HG03439 (cell line): Measurements from ENCODE around the gene GAPT.
A peak's percentile ranks its signal among the peaks of the same experiment; 100 is the strongest.
"Not testable (repeated sequence)": the region's sequence is repeated elsewhere in the genome, so short reads cannot be mapped to it uniquely, and the experiment has no call there.

Experiments
- ATAC-seq: cut with Tn5 transposase; IDR thresholded peaks from one replicate; pipeline ENCODE4 v1.9.1; 2021; ENCODE audit warnings: mild to moderate bottlenecking, moderate library complexity; ENCODE audit not compliant: unreplicated experiment

GAPT gene

GRCh38 chr5:58503390-58504046 lies 12.3 kb downstream of the GAPT start:
- ATAC-seq, result no peak

GRCh38 chr5:58504766-58505165 lies 13.5 kb downstream of the GAPT start:
- ATAC-seq, result no peak

DNA sequence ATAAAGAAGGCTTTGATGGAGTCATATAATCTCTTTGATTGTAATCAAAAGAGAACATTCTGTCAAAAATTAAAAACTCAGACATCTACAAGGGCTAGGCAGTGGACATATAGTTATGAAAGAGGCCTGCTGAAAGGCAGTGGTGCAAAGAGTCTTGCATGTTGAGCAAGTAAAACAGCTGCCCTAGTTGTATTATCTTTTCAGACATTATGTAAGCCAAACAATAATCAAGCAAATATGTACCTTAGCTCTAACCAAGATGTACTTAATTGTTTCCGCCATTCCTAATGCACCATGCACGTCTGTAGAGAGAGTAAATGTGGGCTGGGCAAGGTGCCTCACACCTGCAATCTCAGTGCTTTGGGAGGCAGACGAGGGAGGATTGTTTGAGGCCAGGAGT lies 14.3 kb downstream of the GAPT start:
- no peak for ATAC-seq

DNA sequence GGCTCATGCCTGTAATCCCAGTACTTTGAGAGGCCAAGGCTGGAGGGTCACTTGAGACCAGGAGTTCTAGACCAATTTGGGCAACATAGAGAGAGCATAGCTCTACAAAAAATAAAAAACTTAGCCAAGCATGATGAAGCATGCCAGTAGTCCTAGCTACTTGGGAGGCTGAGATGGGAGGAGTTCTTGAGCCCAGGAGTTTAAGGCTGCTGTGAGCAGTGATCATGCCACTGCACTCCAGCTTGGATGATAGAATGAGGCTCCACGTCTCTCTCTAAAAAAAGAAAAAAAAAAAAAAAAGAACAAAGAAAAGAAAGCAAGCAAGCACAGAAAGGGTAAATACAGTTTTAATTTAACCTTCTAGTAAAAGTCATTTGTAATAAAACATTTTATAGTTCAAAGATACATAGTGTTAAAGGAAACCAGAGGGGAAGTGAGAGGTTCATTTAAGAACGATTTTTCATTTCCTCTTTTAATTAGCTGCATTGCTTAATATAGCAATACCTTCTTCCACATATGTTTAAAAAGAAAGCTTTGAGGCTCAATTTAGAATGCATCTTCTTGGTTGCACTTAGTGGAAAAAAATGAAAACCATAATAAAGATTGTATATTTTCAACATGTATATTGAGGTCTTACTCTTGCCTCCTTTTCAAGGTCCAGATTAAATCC lies 14.9 kb downstream of the GAPT start:
- ATAC-seq, result peak; percentile 67

DNA sequence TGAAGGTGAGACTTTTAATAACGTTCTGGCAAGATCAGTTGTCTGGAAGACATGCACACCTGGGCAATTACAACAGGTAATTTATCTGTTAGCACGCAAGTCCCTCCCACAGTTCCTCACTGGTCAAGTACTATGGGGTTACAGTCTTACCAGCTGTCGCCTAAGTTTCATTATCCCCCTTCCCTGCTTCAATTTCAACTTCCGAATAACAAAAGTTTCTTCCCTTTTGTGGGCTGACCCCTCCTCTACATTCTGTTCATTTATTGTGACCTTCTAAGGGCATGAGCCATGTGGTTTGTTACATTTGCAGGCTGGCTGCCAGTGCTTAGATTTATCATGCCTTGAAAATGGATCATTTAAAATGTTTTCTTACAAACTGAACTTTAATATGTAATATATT lies 16.5 kb downstream of the GAPT start:
- no peak for ATAC-seq

DNA sequence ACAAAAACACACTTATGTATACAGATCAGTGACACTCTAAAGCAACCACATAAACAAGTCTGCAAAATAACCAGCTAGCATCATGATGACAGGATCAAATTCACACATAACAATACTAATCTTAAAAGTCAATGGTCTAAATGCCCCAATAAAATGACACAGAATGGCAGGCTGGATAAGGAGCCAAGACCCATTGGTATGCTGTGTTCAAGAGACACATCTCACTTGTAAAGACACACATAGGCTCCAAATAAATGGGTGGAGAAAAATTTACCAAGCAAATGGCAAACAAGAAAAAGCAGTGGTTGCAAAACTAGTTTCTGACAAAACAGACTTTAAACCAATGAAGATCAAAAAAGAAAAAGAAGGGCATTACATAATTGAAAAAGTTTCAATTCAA lies 26.0 kb downstream of the GAPT start:
- no peak for ATAC-seq

DNA sequence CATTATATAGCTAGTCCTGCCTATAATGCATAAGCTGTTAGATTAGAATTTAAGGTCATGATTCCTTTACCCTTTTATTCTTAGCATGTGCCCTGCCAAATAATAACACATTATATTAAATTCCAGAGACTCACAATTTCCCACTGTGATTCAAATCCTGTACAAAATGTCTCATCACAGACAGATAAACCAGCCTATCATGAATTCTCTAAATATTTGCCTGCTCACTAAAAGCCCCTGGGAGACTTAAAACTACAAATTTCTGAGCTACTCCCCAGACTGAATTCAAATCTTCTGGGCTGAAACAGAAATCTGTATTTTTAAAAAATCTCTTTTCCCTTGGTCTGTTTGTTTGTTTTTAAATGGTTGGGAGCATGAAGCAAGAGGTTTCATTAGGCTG lies 32.7 kb downstream of the GAPT start:
- no peak for ATAC-seq

DNA sequence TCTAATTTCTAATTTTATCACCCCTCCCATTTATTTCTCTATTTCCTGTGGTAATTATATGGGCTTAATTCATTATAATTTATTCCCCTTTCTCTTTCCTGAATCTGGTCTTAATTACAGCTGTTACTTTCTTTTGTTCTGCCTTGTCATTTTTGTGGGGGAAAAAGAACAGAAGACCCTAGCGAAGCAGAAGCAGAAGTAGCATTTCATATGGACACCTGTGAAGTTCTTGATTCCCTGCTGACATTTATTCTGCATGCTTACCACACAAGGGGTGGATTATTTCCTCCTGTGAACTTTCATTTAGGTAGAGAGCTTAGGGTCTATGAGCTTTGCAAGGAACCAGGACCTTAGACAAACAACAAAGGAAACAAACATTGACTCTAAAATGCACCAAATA lies 33.3 kb downstream of the GAPT start:
- ATAC-seq, result no peak

DNA sequence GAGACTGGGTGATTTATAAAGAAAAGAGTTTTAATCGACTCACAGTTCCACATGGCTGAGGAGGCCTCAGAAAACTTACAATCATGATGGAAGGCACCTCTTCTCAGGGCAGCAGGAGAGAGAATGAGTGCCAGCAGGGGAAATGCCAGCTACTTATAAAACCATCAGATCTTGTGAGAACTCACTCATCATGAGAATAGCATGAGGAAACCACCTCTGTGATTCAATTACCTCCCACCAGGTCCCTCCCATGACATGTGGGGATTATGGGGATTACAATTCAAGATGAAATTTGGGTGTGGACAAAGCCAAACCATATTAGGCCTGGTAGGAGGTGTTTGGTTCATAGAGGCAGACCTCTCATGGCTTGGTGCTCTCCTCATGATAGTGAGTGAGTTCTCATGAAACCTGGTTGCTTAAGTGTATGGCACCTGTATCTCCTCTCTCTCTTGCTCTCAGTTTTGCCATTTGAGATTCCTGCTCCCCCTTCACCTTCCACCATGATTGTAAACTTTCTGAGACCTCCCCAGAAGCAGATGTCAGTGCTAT lies 39.8 kb downstream of the GAPT start:
- ATAC-seq, result no peak

DNA sequence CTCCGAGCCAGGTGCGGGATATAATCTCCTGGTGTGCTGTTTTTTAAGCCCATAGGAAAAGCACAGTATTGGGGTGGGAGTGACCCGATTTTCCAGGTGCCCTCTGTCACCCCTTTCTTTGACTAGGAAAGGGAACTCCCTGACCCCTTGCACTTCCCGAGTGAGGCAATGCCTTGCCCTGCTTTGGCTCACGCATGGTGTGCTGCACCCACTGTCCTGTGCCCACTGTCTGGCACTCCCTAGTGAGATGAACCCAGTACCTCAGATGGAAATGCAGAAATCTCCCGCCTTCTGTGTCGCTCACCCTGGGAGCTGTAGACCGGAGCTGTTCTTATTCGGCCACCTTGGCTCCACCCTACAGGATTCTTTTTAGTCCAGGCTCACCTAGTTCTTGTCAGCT lies 50.7 kb downstream of the GAPT start:
- not testable (repeated sequence) for ATAC-seq

DNA sequence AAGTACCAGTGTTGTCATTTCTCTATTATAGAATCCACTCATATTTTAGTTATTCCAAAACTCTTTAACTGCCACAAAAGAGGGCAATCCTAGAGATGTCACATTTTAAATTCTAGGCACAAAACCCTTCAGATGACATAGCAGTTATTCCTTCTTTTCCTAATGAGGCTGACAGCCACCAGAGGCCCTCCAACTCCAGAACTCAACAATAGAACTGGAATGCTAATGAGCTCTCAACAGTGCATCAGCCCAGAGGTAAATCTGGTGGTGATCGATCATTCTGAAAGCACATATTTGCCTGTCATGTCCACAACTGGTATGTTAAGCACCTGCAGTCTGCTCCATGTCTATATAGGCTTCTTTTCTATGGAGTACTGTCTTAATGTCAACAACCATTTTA lies 51.5 kb downstream of the GAPT start:
- ATAC-seq, result no peak

DNA sequence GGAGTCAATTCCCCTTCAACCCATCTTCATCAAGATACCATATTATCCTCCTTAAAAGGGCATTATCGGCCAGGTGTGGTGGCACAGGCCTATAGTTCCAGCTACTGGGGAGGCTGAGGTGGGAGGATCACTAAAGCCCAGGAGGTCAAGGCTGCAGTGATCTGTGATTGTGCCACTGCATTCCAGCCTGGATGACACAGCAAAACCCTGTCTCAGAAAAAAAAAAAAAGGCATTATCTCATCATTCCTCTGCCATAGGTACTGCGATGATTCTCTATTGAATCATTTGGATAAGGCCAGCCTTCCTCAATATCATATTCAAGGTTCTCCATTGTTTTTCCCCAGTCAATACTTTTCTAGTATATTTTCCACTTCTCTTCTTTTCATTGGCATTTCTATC lies 52.5 kb downstream of the GAPT start:
- no peak for ATAC-seq

DNA sequence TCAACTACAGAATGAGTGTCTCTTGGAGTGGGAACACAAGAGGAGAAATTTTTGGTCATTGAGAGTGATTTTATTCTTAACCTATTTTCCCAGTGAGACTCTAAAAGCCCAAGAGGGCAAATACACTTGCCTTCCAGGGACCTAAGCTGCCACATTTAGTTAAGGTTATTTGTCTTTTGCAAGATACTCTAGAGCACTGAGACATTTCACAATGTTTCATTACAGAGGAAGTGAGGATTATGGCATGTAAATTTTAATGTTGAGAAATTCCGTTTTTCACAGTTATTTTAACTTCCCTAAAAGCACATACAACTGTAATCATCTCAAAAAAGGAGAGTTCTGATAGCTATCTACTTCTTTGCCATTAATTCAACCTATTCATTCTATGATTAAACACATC lies 53.0 kb downstream of the GAPT start:
- ATAC-seq, result no peak

- ATAC-seq, result no peak
Measured at GRCh38 chr5:58544926-58545325, 53.7 kb downstream of the GAPT start.

- ATAC-seq, result no peak
Measured at GRCh38 chr5:58545912-58546311, 54.7 kb downstream of the GAPT start.
